HCT116 (cell line): ENCODE measurements around the gene ZNF618. TPM values are rescaled to one million over a fixed set of nuclear protein-coding genes. Genes with fewer than 3 reads are reported as not detected.

Experiments used
- ATAC-seq: fragments of 200-7000 bp; cut with Tn5 transposase; 2 replicates; pipeline ENCODE4 v1.9.1; 2020; ENCODE audit warnings: mild to moderate bottlenecking, moderate library complexity
- BruUV-seq: library from RNA; stranded (reverse); fragments of 400-500 nt; replicated peaks from 2 replicates; lab custom pipeline; 2021; lab: Mats Ljungman, UMichigan
- CTCF ChIA-PET: fragments of 300-600 bp; sonication (Branson Sonifier 250); formaldehyde crosslinking; loops from one replicate; lab custom pipeline; 2021; ENCODE audit warnings: antibody characterized with exemption; lab: Charles Lee
- POLR2A ChIA-PET: fragments of 300-600, 350-600 bp; sonication (Branson Sonifier 250); formaldehyde crosslinking; loops from one replicate; lab custom pipeline; 2021; ENCODE audit warnings: antibody characterized with exemption; lab: Charles Lee
- RAD21 ChIA-PET, 2 experiments: fragments of 300-600 bp; sonication (Branson Sonifier 250); formaldehyde crosslinking; loops; one replicate each; lab custom pipeline; 2023; ENCODE audit warnings: low total read pairs in 2 of 2; ENCODE audit not compliant: uncharacterized antibody in 2 of 2, unreplicated experiment in 2 of 2, low non-redundant PET in 1 of 2; lab: Charles Lee
- DNase-seq: peaks from one replicate; pipeline ENCODE4 v3.0.0-alpha.2; 2010; ENCODE audit warnings: low read depth, low spot score
- H2AFZ ChIP-seq: fragments of 200-600 bp; shearing (Covaris generic), sonication (generic); 2 replicates; pipeline ENCODE4 v1.6.1; 2017; ENCODE audit warnings: low read depth, mixed run types, mixed read lengths, antibody characterized with exemption, low read length; ENCODE audit not compliant: poor library complexity, severe bottlenecking
- H3K27ac ChIP-seq: 2 replicates; pipeline ENCODE4 v1.5.1; 2012; ENCODE audit warnings: low read depth, low read length
- H3K27me3 ChIP-seq: fragments of 200-600 bp; sonication (generic); 2 replicates; pipeline ENCODE4 v1.6.1; 2016; ENCODE audit warnings: mixed run types, low read length, mixed read lengths; ENCODE audit not compliant: insufficient read depth
- H3K36me3 ChIP-seq, 2 experiments: fragments of 200-500 bp in 1 of 2; fragments of 200-600 bp in 1 of 2; sonication (Bioruptor generic) in 1 of 2; sonication (generic) in 1 of 2; 2 replicates each; pipeline versions ENCODE4 v1.5.1 to v1.6.1; 2014 to 2016; ENCODE audit warnings: low read length in 2 of 2, inconsistent platforms in 1 of 2, mixed read lengths in 1 of 2, mixed run types in 1 of 2; ENCODE audit not compliant: insufficient read depth in 2 of 2, control insufficient read depth in 1 of 2
- H3K4me1 ChIP-seq, 2 experiments: fragments of 200-600 bp in 1 of 2; sonication (generic) in 1 of 2; 2 replicates each; pipeline versions ENCODE4 v1.5.1 to v1.6.1; 2012 to 2017; ENCODE audit warnings: low read length in 2 of 2, inconsistent platforms in 1 of 2, mild to moderate bottlenecking in 1 of 2, mixed read lengths in 1 of 2, mixed run types in 1 of 2, moderate library complexity in 1 of 2; ENCODE audit not compliant: insufficient read depth in 2 of 2, control insufficient read depth in 1 of 2
- H3K4me2 ChIP-seq: fragments of 200-600 bp; sonication (generic); 2 replicates; pipeline ENCODE4 v1.6.1; 2017; ENCODE audit warnings: mixed run types, low read length, mixed read lengths
- H3K4me3 ChIP-seq, 2 experiments: fragments of 200-600 bp in 1 of 2; sonication (generic) in 1 of 2; replicated peaks in 1 of 2; 2 replicates each; pipeline ENCODE4 v1.5.1; 2011 to 2016; ENCODE audit warnings: low read length in 2 of 2, control low read depth in 1 of 2, low read depth in 1 of 2, mild to moderate bottlenecking in 1 of 2, mixed read lengths in 1 of 2, mixed run types in 1 of 2
- H3K79me2 ChIP-seq: fragments of 200-600 bp; sonication (generic); 2 replicates; pipeline ENCODE4 v1.6.1; 2017; ENCODE audit warnings: mild to moderate bottlenecking, mixed run types, low read length, moderate library complexity, mixed read lengths; ENCODE audit not compliant: insufficient read depth
- H3K9ac ChIP-seq: fragments of 200-600 bp; sonication (generic); 2 replicates; pipeline ENCODE4 v1.6.1; 2016; ENCODE audit warnings: low read length, mixed read lengths
- H3K9me2 ChIP-seq: fragments of 200-600 bp; sonication (generic), shearing (Covaris generic); 2 replicates; pipeline ENCODE4 v1.6.1; 2017; ENCODE audit warnings: mixed run types, mild to moderate bottlenecking, moderate library complexity; ENCODE audit not compliant: insufficient read depth
- H3K9me3 ChIP-seq, 2 experiments: fragments of 200-500 bp in 1 of 2; fragments of 200-600 bp in 1 of 2; sonication (Bioruptor generic) in 1 of 2; sonication (generic) in 1 of 2; 2 replicates each; pipeline ENCODE4 v1.6.1; 2014 to 2017; ENCODE audit warnings: low read length in 2 of 2, mixed read lengths in 2 of 2, inconsistent platforms in 1 of 2, low read depth in 1 of 2, mild to moderate bottlenecking in 1 of 2, mixed run types in 1 of 2, moderate library complexity in 1 of 2; ENCODE audit not compliant: control insufficient read depth in 1 of 2, insufficient read depth in 1 of 2
- H4K20me1 ChIP-seq: fragments of 200-600 bp; sonication (generic), shearing (Covaris generic); 2 replicates; pipeline ENCODE4 v1.6.1; 2017; ENCODE audit warnings: mixed run types, mild to moderate bottlenecking, moderate library complexity; ENCODE audit not compliant: insufficient read depth
- CEBPB ChIP-seq: IDR thresholded peaks from 2 replicates; pipeline ENCODE4 v1.6.1; 2012; ENCODE audit warnings: low read depth
- EGR1 ChIP-seq: IDR thresholded peaks from 2 replicates; pipeline ENCODE4 v1.6.1; 2012; ENCODE audit warnings: low read depth
- EZH2phosphoT487 ChIP-seq: fragments of 200-600 bp; IDR thresholded peaks from 2 replicates; pipeline ENCODE4 v1.6.1; 2018; ENCODE audit warnings: antibody characterized with exemption, borderline replicate concordance
- FOSL1 ChIP-seq: IDR thresholded peaks from 2 replicates; pipeline ENCODE4 v1.6.1; 2012; ENCODE audit warnings: low read depth
- MAX ChIP-seq: IDR thresholded peaks from 2 replicates; pipeline ENCODE4 v1.6.1; 2012
- intact Hi-C: fragments of 100-400 bp; cut with micrococcal nuclease; formaldehyde crosslinking; loops from 2 replicates; pipeline ENCODE4 v1.10.0; 2022
- total RNA-seq: library from RNA; stranded (reverse); gene quantifications from one replicate; pipeline ENCODE4 v1.2.1, GENCODE V29; 2021; ENCODE audit not compliant: unreplicated experiment

Gene ZNF618
- total RNA-seq, 1 experiment from 2014 or later: 13.5 TPM

GRCh38 chr9:113921396-113921925, 45.4 kb downstream of the ZNF618 start:
- H3K9ac ChIP-seq: no peak overlapping the region
- H3K27me3 ChIP-seq: no peaks in the 10 kb centered on the region
- RAD21 ChIA-PET: no interaction called here
- no peaks in the 10 kb centered on the region for H3K36me3 ChIP-seq
- H3K4me3 ChIP-seq: no peak overlapping the region
- intact Hi-C loops: no loop called here
- CTCF ChIA-PET: no interaction called here
- no peak for ATAC-seq
- H3K27ac ChIP-seq: no peak overlapping the region
- no peaks in the 10 kb centered on the region for H3K9me2 ChIP-seq
- no TSS peak for BruUV-seq
- DNase-seq: no peak
- no peak overlapping the region for H2AFZ ChIP-seq
- H3K4me2 ChIP-seq: no peak overlapping the region
- TF ChIP-seq EZH2phosphoT487 (no peak), CEBPB (no peak), MAX (no peak), EGR1 (no peak)
- TF ChIP-seq, all 23 proteins: peak for 0
- no peaks in the 10 kb centered on the region for H3K79me2 ChIP-seq
- H4K20me1 ChIP-seq: no peaks in the 10 kb centered on the region
- POLR2A ChIA-PET: no interaction called here
- H3K4me1 ChIP-seq: no peaks in the 10 kb centered on the region
- no peaks in the 10 kb centered on the region; a peak in 1 of 4 replicates for H3K9me3 ChIP-seq

GRCh38 chr9:113922160-113922559, 46.1 kb downstream of the ZNF618 start:
- Histone ChIP-seq H3K27ac (no peak overlapping the region), H3K9me3 (no peaks in the 10 kb centered on the region; a peak in 1 of 4 replicates), H2AFZ (no peak overlapping the region), H3K79me2 (no peaks in the 10 kb centered on the region), H4K20me1 (no peaks in the 10 kb centered on the region), H3K4me2 (no peak overlapping the region), H3K9me2 (no peaks in the 10 kb centered on the region), H3K9ac (no peak overlapping the region), H3K4me1 (no peaks in the 10 kb centered on the region), H3K4me3 (no peak overlapping the region), H3K36me3 (no peaks in the 10 kb centered on the region), H3K27me3 (no peaks in the 10 kb centered on the region)
- no peak for ATAC-seq
- ChIA-PET POLR2A (no interaction called here), CTCF (no interaction called here), RAD21 (no interaction called here)
- no TSS peak for BruUV-seq
- intact Hi-C loops: no loop called here
- no peak for DNase-seq
- no peak for TF ChIP-seq FOSL1
